ENCODE data around the gene CMTR2. TPM values are rescaled to one million over a fixed set of nuclear protein-coding genes. Genes with fewer than 3 reads are reported as not detected.

The CMTR2 gene
- total RNA-seq, 1 donor from 2014 or later: 12.3 TPM

DNA sequence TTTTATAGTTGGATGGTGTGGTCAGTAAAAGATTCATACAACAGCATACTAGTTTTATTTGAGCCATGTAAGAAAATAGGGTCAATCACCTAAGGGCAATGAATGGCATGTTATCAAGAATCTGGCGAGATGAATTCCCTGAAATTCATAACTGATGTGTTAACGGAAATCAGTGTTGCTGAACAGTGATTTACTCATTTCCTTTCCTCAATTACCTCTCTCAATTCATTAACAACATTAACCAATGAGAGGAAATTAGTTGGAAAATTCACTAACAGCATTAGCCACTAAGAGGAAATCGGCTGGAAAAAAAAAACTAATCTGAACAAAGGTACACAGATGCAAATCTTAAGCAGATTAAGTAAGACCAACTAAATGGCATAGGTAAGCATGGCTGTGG, 6.3 kb downstream of the CMTR2 start:
- DNase-seq (ENCODE audit: low spot score): no peak

DNA sequence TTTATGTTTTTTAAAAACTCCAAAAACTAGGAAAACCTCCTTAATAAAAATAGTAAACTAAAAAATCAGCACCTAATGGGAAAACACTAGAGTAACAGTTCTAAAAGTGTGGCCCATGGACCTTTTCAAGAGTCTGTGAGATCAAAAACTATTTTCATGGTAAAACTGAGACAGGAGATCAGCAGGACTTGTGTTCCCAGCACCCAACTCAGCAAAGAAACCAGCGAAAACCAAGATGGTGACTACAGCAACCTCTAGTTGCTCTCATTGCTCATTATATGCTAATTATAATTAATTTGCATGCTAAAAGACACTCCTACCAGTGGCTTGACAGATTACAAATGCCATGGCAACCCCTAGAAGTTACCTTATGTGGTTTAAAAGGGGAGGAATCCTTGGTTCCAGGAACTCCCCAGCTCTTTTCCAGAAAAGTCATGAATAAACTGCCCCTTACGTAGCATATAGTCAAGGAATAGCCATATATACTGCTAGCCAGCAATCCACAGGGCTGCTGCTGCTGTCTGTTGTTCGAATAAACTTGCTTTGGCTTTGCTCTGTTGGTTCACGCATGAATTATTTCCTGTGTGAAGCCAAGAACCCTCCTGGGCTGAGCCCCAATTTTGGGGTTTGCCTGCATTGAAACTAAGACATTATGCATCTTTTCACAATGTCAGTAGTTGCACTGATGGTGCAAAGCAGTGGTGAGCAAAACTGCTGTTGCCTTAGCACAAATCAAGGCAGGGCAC, 12.4 kb downstream of the CMTR2 start:
- DNase-seq (ENCODE audit: low spot score): no peak

DNA sequence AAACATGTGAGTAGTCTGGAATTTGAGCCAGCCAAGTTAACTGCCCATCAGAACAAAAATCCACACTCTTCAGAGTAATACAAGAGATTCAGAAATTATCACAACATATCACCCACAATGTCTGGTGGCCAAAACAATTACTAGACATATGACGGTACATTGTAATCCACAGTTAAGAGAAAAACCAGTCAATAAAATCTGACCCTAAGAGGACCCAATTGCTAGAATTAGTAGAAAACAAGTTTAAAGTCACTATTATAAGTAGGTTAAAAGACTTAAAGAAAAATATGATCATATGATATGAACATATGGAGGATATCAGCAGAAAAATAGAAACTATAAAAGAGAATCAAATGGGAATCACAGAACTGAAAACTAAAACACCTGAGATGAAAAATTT, 15.8 kb downstream of the CMTR2 start:
- no peak for DNase-seq (ENCODE audit: low spot score)

- no peak for DNase-seq (ENCODE audit: low spot score)
Observed at GRCh38 chr16:71264299-71264698, 24.9 kb downstream of the CMTR2 start.

- no peak for DNase-seq (ENCODE audit: low spot score)
Observed at GRCh38 chr16:71263582-71263981, 25.6 kb downstream of the CMTR2 start.

DNA sequence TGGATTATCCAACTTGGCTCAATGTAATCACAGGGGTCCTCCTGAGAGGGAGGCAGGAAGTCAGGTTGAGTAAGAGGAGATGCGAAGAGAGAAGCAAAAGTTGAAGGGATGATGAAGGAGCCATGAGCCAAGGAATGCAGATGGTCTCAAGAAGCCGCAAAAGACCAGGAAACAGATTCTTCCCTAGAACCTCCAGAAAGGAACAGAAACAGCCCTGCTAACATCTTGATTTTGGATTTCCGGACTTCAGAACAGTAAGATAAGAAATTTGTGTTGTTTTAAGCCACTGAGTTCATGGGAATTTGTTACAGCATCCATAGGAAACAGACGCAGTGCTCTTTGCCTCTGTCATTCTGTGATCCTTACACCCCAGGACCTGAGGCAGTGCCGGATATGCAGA, 26.8 kb downstream of the CMTR2 start:
- no peak for DNase-seq (ENCODE audit: low spot score)

GRCh38 chr16:71260995-71261394, 28.2 kb downstream of the CMTR2 start:
- DNase-seq (ENCODE audit: low spot score): no peak

- DNase-seq (ENCODE audit: low spot score): no peak
Observed at GRCh38 chr16:71259086-71259485, 30.1 kb downstream of the CMTR2 start.

DNA sequence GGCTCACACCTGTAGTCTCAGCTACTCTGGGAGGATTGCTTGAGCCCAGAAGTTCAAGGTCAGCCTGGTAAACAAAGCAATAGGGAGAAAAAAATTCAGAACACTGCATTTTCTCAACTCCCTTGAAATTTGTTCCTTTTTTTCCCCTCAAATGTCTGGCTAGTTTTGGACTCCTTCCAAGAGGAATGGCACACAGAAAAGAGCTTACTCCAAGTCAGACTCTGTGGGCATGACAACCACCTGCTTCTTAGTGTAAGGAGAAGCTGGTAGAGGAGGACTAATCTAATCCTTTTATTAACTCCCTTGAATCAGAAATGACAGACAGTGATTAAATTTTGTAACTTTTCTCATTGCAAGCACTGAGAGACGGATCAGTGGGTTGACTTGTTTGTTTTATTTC, 30.8 kb downstream of the CMTR2 start:
- DNase-seq (ENCODE audit: low spot score): no peak

GRCh38 chr16:71257768-71258167, 31.4 kb downstream of the CMTR2 start:
- no peak for DNase-seq (ENCODE audit: low spot score)

DNA sequence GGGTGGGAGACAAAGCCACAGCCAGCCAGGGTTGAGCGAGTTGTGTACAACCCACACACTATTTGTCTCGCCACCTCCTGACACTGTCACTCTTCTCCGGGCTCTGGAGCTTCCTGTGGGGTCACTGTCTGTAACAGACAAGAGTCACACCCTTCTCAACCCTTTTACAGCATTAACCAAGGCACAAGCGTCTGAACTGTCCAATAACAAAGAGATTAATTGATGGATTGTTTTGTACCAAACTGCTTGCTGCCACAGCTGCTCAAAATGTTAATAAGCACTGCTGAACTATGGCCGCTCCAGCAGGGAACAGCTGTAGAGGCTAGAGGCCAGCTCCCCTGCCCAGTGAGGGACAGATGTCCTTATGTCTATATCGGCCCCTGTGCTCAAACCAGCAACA, 33.5 kb downstream of the CMTR2 start:
- DNase-seq (ENCODE audit: low spot score): no peak

DNA sequence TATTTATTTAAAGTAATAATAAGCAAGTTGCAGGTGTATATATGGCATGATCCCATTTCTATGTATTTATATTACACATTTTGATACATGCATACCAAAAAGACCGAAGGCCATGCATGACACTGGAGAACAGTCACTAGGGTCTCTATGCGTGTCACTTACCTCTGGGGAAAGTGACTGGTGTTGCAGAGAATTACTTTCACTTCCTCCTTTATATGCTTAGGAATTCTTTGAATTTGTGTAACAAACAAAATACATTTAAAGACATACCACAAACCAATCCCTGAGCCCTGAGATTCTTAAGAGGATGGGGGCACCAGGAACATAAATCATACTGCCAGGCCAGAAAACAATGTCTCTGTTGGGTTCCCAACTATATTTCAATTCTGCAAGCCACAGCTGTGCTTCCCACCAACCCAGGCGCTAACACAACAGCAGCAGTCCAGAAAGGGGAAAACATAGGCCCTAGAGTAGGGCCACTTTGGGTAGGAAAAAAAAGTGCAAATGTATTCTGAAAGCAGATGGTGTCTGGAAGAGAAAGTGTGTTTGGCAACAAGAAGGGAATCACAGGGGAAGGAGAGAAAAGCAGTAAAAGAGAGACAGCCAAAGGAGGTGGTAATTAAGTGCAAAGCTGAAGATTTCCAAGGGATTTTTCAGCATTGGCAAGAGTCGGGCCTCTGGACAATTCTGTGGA, 34.2 kb downstream of the CMTR2 start:
- DNase-seq (ENCODE audit: low spot score): no peak

GRCh38 chr16:71250461-71251235, 38.6 kb downstream of the CMTR2 start:
- no peak for DNase-seq (ENCODE audit: low spot score)

GRCh38 chr16:71249399-71249798, 39.8 kb downstream of the CMTR2 start:
- DNase-seq (ENCODE audit: low spot score): no peak

GRCh38 chr16:71247478-71247877, 41.7 kb downstream of the CMTR2 start:
- DNase-seq (ENCODE audit: low spot score): no peak

GRCh38 chr16:71246309-71246708, 42.9 kb downstream of the CMTR2 start:
- no peak for DNase-seq (ENCODE audit: low spot score)

DNA sequence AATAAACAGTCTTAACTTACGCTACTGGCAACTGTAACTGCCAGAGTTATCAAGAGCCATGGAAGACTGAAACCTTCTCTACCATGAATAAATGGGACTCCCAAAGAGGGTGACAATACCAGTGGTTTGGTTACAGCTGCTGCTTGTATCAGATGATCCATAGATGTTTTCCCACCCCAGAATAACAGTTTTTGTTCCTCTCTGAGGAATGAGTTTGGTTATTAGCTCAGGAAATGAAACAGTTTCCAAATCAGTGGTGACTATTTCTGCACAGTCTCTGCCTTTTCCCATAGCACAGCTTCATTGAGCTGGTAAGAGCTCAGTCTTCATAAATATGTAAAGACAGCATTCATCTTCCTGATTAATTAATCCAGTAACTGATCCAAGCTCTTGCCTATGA, 44.7 kb downstream of the CMTR2 start:
- no peak for DNase-seq (ENCODE audit: low spot score)

DNA sequence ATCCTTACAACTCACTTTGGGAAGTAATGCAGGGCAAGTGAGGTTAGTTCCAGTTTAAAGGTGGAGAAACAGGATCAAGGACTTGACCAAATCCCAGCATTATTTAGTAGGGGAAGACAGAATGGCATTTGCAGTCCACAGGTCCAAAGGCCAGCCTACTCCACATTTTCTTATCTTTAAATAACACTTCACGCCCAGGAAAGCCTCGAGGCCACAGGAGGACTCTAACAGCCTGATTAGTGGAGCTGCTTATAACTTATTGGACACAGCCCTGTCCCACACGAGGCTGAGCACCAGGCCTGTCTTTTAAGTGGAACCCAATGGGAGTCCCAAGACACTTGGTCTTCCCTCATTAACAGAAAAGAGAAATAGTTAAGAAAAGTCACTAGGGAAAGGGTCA, 46.6 kb downstream of the CMTR2 start:
- no peak for DNase-seq (ENCODE audit: low spot score)

GRCh38 chr16:71242036-71242435, 47.2 kb downstream of the CMTR2 start:
- DNase-seq (ENCODE audit: low spot score): no peak

Data from mesenteric fat pad (tissue), 1 donor.